Measurements from ENCODE around the gene GTPBP1. TPM values are rescaled to one million over a fixed set of nuclear protein-coding genes. Genes with fewer than 3 reads are reported as not detected.

GTPBP1 gene
- polyA plus RNA-seq, 5 donors = 36.0 to 45.8 (median 40.5) TPM

DNA sequence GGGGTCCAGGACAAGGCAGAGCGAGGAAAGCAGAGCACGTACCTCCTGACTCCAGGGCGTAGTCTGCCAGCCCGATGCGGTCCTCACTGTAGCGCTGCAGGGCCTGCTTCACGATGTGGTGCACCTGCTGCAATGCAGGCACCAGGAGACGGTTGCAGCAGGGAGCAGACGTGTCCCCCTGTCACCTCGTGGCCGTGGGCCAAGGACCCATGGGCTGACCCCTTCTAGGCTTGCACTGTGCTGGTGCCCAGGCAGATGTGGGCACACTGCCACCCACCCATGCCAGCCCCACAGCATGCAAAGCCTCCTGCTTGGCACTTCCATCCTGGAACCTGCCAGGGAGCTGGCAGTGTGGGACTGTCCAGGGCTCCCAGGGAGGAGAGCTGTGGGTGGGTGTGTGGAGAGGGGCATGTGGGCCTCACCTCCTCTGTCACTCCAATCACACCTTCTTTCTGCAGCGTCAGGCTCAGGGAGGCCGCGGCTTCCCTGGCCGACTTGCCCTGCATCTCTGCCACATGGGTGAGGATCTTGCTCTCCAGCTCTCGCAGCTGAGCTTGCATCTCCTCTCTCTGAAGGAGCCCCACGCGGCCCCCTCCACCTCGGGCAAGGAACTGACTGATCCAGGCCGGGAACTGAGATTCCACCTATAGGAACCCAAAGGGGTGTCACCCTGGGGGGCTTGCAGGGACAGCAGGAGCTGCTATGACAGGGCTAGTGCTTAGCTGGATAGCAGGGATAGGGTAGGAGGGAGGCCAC is 33.7 kb downstream of the GTPBP1 start:
- no peak for DNase-seq

DNA sequence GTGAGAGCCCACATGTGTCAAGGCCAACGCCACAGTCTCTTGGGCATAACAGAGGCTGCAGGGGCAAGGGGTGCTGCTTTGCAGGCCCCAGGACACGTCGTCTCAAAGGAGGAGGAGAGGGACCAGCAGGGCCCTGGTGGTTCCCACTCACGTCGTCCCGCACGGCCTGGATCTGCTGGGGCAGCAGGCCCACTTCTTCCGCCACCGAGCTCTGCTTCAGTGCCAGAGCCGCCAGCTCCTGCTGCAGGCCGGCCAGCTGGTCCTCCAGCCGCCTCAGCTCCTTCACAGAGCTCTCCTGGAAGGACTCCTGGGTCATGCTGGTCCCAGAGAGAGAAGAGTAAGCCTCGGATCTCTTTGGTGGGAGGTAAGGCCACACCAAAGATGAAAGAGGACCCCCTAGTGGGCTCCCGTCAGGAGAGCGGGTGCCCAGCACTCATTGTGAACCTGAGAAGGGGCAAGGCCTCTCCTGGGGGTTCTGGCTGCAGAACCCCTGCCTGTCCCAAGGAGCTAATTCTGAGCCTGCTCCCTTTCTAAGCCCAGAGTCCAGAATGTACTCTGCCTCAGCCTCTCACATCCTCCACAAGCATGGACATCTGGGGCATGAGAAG is 34.5 kb downstream of the GTPBP1 start:
- no peak for DNase-seq

DNA sequence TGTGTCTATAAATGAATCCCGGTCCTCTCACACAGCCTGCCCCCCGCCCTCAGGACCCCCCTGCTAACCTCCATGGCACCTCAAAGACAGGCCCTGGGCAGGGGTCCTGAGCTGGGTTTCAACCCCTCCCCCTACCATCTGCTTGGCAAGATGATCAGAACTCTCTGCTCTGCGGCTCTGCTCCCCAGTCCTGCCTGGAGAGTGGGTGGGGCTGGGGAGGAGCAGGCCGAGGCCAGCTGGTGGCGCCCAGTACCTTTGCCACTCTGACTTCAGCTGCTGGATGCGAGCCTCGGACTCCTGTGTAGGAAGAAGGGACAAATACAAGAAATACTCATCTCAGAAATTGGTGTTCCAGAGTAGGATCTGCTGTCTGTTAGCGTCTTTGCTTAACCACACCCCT is 35.0 kb downstream of the GTPBP1 start:
- no peak for DNase-seq

DNA sequence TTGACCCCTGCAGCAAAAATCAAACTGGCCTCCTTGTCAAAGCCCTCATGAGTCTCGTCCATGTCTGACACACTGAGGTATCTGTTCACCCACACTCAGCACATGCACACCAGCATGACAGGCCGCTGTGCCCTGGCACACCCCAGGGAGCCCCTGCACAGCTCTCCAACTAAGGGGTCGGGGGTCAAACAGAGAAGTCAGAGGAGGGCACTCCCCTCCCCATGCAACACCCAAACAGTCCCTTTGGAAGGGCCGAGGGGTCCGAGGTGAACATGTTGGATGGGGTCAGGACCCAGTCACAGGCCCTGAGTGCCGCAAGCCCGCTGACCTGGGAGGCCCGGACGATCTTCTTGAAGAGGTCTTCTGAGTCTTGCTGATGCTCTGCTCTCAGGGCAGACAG is 35.4 kb downstream of the GTPBP1 start:
- DNase-seq = no peak

DNA sequence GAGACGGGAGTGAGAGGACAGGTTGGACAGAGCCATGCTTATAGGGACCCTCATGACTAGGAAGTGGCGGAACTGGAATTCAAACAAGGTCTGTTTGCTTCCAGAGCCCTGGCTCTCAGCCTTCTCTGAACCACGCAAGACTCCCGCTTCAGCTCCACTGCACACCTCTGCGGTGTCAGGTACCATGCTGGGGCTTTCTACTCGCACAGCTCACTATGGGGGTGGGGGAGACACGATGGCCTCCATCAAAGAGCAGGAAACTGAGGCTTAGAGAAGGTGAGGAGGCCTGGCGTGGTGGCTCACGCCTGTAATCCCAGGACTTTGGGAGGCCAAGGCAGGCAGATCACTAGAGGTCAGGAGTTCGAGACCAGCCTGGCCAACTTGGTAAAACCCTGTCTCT is 35.8 kb downstream of the GTPBP1 start:
- no peak for DNase-seq

DNA sequence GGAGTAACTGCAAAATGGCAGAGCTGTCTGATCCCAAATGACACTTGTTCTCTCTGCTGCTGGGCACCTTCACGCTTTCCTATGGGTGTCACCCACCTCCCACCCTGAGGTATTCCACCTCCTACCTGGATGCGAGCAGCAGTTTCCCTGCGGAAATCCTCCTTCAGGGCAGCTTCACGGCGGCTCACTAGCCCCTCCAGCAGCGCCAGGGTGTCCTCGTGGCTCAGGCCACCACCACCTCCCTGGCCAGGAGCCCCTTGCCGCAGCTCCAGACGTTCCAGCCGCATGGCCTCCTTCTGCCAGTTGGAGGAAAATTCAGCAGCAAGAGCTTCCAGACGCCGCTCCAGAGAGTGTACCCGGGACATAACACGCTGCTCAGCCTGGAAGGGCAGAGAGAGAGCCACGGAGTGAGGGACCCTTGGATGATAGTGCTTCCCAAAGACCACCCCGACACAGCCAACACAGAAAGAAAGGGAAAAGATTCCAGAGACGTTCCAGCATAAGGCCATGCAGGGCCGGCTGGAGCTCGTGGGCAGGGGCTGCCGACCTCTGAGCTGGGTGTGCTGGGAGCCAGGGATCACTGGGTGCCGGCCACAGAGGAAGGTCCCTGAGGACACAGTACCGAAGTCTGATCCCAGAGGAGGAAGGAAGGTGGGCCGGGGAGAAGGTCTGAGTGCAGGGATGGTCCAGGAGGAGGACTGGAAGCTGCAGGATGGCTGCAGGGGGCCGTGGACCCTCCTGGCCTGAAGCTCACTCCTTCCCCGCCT is 36.6 kb downstream of the GTPBP1 start:
- no peak for DNase-seq

DNA sequence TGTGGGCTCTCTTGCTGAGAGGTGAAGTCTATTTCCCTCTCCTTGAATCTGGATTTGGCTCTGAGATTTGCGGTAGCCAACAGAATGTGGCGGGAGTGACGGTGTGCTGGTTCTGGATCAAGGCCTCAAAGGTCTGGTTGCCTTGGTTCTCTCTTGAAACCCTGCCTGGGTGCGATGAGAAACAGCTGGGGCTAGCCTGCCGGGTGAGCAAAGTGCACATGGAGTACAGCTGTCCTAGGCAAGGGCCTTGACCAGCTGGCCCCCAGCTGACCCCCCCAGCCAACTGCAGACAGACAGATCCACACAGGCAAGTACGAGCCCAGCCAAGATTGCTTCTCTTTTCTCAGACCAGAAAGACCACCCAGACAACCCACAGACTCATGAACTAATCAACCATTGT is 39.2 kb downstream of the GTPBP1 start:
- no peak for DNase-seq

DNA sequence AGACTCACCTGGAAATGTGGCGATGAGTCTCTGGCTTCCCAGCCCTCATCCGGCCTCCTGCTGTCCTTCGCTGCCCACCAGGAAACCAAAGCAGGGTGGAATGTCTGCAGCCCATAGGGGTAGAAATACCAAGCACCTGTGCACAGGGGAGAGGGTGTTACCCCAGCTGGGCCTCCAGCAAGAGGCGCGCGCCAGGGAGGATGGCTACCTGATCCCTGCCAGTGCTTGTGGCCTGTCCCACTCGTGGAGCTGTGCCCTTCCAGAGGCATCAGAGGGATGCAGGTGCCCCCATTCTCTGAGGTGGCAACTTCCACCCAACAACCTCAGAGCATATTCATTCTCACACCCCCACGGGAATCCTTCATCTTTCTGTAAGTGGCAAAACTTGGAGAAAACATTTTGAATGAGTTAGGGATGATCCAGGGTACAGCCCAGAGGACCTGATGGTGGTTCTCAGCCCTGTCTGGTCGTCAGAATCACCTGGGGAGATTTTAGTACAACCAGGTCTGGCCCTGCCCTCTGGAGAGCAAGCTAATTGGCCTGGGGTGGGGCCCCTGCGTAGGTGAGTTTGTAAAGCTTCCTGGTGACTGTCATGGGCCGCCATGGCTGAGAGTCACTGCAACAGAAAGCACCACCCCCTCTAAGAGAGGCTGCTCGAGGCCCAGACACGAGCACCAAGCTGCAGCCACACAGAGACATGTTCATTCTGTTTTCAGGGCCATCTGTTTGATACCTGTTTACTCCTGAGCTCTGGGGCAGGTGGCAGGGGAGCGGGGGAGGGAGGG is 40.1 kb downstream of the GTPBP1 start:
- DNase-seq = no peak

DNA sequence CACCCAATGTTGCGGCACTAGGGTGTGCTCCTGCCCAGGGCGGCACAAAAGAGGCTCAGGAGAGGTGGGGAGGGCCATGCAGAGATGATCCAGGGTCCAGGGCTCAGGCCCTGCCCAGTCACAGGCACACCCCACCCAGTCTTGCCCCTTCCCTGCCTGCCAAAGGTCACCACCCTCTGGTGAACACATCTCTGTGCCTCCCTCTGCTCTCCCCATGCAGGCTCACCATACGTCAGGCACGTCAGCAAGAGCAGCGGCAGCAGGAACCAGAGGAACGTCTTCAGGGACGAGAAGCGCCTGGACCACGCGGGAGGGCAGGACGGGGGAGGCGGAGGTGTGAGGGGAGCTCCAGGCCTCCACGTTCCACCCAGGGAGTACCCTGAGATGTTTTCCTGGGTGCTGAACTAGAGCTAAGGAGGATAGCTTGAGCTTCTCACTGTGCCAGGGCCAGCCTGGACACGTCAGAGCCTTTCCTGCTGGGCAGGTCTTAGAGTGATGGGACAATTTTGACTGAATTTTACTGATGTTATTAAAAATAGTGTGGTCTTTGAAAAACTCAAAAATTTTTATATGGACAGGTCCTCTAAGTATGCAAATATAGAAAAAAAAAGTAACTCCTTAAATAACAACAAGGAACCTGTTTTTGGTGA is 42.9 kb downstream of the GTPBP1 start:
- DNase-seq = no peak

DNA sequence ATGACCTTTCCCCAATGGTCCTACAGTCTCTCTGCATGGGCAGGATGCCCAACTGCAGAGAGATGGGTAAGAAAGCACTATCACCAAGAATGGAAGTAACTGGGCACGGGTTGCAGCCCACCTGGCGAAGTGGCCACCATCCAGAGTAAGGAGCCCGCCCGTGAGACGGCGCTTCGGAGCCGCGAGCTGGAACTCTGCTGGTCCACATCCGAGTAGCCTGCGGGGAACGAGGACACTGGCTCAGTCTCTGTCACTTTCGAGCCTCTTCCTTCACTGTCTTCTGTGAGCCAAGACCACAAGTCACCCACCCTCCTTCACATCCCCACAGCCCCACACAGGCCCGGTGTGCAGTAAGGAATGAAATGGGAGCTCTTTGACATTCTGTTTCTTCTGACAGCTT is 44.4 kb downstream of the GTPBP1 start:
- DNase-seq = no peak

DNA sequence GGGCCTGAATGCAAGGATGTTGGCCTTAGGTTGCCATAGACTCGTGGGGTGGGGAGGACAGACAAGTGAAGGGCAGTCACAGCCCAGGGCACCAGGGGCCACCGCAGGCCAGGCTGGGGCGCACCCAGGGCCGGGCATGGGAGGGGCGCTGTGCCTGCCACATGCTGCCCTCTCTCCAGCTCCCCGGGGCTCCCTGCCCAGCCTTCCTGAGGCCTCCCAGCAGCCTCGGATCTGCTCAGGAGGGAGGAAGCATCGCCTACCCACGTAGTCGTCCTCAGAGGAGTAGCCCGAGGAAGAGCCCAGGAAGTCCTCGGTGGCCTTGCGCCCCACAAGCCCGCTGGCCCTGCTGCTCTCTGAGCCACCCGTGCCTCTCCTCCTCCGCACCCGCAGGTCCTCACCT is 44.9 kb downstream of the GTPBP1 start:
- no peak for DNase-seq

DNA sequence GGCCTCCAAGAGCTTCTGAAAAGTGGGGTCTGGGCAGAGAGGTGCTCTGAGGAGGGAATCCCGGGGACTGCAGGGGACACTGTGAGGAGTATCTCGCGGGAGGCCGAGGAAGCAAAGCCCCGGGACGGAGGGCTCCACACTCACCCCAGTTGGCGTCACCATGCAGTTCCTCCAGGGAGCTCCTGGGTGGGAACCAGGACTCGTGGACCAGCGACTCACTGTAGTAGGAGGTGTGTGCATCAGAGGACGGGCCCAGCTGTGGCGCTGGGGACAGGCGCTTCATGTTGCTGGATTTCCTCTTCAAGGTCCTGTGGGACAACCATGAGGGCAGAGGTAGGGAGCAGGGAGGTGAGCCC is 45.3 kb downstream of the GTPBP1 start:
- no peak for DNase-seq

DNA sequence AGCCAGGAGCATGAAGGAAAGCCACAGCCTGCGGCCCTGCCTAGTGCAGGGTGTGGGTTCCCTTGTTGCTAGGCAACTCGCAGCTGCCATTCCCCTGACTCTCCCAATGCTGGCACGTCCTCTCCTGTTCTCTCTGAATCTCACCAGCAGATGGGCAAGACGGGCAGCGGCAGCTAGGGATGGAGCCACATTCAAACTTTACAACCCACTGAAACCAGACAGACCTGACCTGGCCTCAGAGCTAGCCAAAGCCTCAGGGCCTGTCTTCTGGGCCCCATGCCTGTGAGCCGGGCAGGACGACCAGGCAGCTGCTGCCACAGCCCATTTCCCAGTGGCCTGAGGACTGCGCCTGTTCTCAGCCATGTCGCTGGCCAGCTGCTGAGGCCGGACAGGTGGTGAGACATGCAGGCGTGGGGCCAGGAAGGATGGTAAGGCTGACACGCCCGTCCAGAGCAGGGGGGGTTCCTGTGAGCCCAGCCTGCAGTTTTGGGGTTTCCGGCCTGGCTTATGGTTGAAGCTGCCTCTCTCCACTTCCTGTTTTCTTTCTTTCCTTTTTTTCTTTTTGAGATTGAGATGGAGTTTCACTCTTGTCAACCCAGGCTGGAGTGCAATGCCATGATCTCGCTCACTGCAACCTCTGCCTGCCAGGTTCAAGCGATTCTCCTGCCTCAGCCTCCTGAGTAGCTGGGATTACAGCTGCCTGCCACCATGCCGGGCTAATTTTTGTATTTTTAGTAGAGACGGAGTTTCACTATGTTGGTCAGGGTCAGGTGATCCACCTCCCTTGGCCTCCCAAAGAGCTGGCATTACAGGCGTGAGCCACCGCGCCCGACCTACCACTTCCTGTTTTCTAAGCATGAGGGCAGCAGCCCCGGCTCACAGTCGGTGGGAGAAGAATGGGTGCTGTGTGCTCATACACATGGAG is 45.9 kb downstream of the GTPBP1 start:
- DNase-seq = no peak

DNA sequence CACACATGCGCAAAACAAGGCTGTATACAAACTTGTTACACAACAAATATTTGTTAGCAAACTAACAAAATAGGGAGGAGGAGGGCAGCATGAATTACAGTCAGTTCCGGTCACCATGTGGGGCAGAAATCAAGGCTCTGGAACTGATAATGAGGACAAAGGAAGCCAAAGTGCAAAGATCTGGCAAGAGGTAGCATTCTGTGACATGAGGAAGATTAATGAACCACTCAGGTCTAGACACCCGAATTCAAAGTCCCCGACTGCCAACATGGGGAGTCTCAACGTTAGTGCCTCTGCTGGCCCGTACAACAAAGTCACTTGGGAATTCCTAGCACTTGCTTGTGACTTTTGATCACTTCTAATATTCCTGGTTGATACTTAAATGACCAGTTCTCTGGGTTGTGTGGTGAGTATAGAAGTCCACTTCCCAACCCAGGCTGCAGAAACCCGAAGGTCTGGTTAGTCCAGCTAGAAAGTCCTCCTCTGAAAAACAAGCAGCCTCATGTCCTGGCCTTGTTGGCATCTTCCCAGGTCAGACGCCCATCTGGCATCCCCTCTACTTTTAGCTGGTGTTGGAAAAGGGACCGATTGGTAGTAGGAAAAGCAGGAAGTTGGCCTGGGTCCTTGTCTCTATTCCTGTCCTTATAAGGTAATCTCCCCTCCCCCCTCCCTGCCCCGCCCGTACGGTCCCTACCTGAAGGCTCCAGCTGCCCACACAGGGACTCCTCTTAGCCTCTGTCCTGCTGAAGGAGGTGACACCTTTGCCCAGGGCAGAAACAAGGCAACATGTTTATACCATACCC is 48.4 kb downstream of the GTPBP1 start:
- DNase-seq = peak; percentile 47 to 49

DNA sequence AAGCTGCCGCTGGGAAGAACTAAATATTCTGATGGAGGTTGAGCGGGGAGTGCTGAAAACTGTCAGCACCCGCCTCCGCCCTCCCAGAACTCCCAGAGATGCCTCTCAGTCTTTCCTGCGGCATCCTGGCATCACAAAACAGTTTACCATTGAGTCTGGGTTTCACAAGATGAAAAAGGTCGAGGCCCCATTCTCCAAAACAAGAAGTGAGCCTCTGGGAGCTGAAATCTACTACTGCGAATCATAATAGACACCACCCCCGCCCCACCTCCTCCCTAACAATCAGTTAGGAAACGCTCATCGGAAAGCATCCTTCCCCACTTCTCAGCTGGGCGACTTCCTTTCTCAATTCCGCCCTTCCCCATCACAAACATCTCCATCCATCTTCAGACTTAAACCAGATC is 49.0 kb downstream of the GTPBP1 start:
- DNase-seq = no peak

DNA sequence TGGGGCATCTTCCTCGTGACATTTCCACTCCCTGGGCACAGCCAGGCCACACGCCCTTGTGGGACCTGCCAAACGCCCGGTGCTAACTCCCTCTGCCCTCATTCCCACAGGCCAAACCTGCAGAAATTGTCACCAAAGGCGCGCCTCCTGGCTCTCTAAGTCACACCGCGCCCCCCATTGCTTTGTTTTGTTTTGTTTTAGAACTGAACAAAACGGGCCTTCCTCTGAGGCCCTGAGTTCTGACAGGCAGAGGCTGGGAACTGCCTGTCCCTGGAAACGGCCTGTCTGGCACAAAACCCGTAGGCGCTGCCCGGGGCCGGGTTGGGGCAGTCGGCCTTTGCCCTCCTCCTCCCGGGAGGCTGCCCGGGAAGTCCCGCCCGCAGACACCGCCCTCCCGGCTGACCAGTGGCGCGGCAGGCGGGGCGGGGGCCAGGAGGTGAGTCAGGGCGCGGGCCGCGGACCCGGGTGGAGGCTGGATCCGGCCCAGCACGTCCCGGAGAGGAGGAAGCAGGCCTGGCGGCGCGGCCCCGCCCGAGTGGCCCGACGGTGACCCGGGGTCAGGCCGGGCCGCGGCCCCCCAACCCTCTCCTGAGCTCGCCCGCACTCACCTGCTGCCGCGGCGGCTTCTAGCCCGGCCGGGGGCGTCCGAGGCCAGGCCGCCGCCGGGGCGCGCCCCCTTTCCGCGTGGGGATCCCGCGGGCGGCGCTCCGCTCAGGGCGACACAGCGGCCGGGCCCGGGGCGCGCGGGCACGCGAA is 49.6 kb downstream of the GTPBP1 start:
- peak; percentile 34 to 36 for DNase-seq

DNA sequence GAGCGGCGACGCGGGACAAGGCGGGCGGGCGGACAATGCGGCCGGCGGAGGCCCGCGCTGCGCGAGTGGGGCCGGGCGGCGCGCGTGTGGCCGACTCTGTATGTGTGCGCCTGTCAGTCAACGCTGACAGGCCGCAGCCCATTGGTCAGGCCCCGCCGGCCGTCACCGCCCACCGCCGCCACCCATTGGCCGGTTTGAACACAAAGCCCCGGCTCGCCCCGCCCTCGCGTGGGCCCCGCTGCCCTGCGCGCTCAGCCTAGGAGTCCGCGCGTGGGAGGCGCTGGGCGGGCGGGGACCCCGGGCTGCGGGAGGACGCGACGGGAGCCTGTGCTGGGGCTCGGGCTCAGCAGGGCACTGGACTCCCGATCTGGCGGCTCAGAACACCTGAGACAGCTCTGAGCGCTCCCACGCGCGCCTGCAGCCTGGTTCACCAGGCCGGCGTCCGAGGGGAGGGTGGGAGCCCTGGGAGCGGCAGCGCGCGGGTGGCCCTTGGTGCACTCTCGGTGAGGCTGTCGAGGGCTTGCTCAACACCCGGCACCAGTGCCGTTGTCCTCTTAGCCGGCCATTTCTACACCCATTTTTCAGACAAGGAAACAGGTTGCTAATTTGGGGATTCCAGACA is 50.3 kb downstream of the GTPBP1 start, which contains the start of gene SUN2:
SUN2 (minus strand) TSS at position 88 of the 622 bp plus-strand sequence. CDS start 3,370 bp downstream, outside the sequence.
- DNase-seq = peak; percentile 84 to 86
